SK-N-SH treated with all-trans-retinoic acid at 6 μM for 48 hours (cell line): ENCODE results near the gene HOXA6.

Source experiments
- ATAC-seq: fragments of 200-7000 bp; cut with Tn5 transposase; 3 replicates; pipeline ENCODE4 v1.9.1; 2020; ENCODE audit warnings: mild to moderate bottlenecking, moderate library complexity
- BACH2 ChIP-seq: fragments of 250-450 bp; sonication (Bioruptor Pico); IDR thresholded peaks from 2 replicates; pipeline ENCODE4 v1.9.0; 2021; ENCODE audit warnings: mild to moderate bottlenecking, borderline replicate concordance
- CREB5 ChIP-seq: fragments of 250-450 bp; sonication (Bioruptor Pico); IDR thresholded peaks from 2 replicates; pipeline ENCODE4 v1.5.1; 2020; ENCODE audit warnings: low read depth, mild to moderate bottlenecking, moderate library complexity
- ESRRG ChIP-seq: fragments of 250-450 bp; sonication (Bioruptor Pico); IDR thresholded peaks from 2 replicates; pipeline ENCODE4 v1.6.1; 2021; ENCODE audit warnings: mild to moderate bottlenecking
- GLIS3 ChIP-seq: fragments of 250-450 bp; sonication (Bioruptor Pico); IDR thresholded peaks from 2 replicates; pipeline ENCODE4 v1.5.0; 2020; ENCODE audit warnings: mild to moderate bottlenecking, moderate library complexity
- ISL1 ChIP-seq: fragments of 250-450 bp; sonication (Bioruptor Pico); IDR thresholded peaks from 2 replicates; pipeline ENCODE4 v2.1.2; 2022; ENCODE audit warnings: mild to moderate bottlenecking, moderate library complexity
- OSR1 ChIP-seq: fragments of 250-450 bp; sonication (Bioruptor Pico); IDR thresholded peaks from 2 replicates; pipeline ENCODE4 v1.8.0; 2022; ENCODE audit warnings: moderate library complexity, mild to moderate bottlenecking, inconsistent platforms
- POU6F1 ChIP-seq: fragments of 250-450 bp; sonication (Bioruptor Pico); IDR thresholded peaks from 2 replicates; pipeline ENCODE4 v1.8.0; 2021; ENCODE audit warnings: low read depth, mild to moderate bottlenecking, moderate library complexity, borderline replicate concordance
- PPARA ChIP-seq: fragments of 250-450 bp; sonication (Bioruptor Pico); IDR thresholded peaks from 2 replicates; pipeline ENCODE4 v1.5.0; 2020; ENCODE audit warnings: mild to moderate bottlenecking, borderline replicate concordance
- RARB ChIP-seq: fragments of 250-450 bp; sonication (Bioruptor Pico); IDR thresholded peaks from 2 replicates; pipeline ENCODE4 v1.8.0; 2021; ENCODE audit warnings: mild to moderate bottlenecking, moderate library complexity
- TOX ChIP-seq: fragments of 250-450 bp; sonication (Bioruptor Pico); IDR thresholded peaks from 2 replicates; pipeline ENCODE4 v1.8.0; 2021; ENCODE audit warnings: mild to moderate bottlenecking, moderate library complexity, borderline replicate concordance
- ZC3H10 ChIP-seq: fragments of 250-450 bp; sonication (Bioruptor Pico); IDR thresholded peaks from 2 replicates; pipeline ENCODE4 v1.5.1; 2021; ENCODE audit warnings: mild to moderate bottlenecking, moderate library complexity
- ZNF565 ChIP-seq: fragments of 450-650 bp; formaldehyde crosslinking; conservative IDR thresholded peaks from 2 replicates; pipeline ENCODE4 v1.5.0; 2020; ENCODE audit warnings: low read depth, mild to moderate bottlenecking, moderate library complexity
- ZNF70 ChIP-seq: fragments of 450-650 bp; formaldehyde crosslinking; IDR thresholded peaks from 2 replicates; pipeline ENCODE4 v1.5.0; 2020; ENCODE audit warnings: mild to moderate bottlenecking, moderate library complexity
- ZNF8 ChIP-seq: fragments of 450-650 bp; formaldehyde crosslinking; IDR thresholded peaks from 2 replicates; pipeline ENCODE4 v1.5.0; 2020; ENCODE audit warnings: mild to moderate bottlenecking, moderate library complexity
- TF ChIP-seq, protein P1 (sequence below): fragments of 250-450 bp; sonication (Bioruptor Pico); IDR thresholded peaks from 2 replicates; pipeline ENCODE4 v1.8.0; 2020; ENCODE audit warnings: mild to moderate bottlenecking, moderate library complexity, borderline replicate concordance
- TF ChIP-seq, protein P2 (sequence below): fragments of 250-450 bp; sonication (Bioruptor Pico); IDR thresholded peaks from 2 replicates; pipeline ENCODE4 v1.5.0; 2020; ENCODE audit warnings: mild to moderate bottlenecking, moderate library complexity

HOXA6 gene

DNA sequence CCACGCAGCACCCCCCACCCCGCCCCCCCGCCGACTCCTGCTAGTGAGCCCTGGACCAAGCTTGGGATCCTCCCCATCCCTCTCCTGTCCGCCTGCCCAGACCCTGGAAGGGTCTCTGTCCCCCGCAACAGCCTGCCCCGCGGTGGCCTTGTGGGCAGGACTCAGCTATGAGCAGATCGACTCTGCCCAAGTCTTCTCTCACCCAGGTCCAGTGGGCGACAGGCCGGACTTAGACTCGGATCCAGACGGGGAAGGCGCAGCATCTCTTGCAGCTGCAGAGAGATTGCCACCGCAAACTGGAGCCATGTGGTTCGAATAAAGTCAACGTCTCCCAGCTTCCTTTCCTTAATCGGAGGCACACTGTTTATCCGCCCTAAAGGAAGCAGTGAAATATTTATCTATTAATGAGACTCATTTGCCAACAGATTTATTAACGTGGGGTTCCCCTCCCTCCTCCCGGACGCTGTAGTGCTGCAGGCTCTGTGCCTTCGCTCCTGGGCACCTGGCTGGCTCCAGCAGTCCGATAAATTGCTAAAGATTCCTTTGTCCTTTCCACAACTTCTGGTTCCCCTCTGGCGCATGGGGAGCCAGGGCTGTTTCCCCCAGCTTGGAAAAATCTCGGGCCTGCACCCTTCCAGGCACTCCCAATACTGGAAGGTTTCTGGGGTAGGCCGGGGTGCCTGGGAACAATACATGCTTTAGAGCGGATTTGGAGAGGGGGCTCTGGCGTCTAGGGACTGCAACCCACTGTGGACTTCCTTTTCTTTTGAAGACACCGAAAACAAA lies 9.5 kb upstream of the HOXA6 start:
- TF ChIP-seq OSR1 (CRISPR knock-in tag) (no peak), TOX (CRISPR knock-in tag) (no peak), ZNF565 (CRISPR knock-in tag) (no peak), PPARA (CRISPR knock-in tag) (no peak), CREB5 (no peak), BACH2 (CRISPR knock-in tag) (no peak), ESRRG (CRISPR knock-in tag) (no peak)
- TF ChIP-seq, protein P1, sequence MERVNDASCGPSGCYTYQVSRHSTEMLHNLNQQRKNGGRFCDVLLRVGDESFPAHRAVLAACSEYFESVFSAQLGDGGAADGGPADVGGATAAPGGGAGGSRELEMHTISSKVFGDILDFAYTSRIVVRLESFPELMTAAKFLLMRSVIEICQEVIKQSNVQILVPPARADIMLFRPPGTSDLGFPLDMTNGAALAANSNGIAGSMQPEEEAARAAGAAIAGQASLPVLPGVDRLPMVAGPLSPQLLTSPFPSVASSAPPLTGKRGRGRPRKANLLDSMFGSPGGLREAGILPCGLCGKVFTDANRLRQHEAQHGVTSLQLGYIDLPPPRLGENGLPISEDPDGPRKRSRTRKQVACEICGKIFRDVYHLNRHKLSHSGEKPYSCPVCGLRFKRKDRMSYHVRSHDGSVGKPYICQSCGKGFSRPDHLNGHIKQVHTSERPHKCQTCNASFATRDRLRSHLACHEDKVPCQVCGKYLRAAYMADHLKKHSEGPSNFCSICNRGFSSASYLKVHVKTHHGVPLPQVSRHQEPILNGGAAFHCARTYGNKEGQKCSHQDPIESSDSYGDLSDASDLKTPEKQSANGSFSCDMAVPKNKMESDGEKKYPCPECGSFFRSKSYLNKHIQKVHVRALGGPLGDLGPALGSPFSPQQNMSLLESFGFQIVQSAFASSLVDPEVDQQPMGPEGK (CRISPR knock-in tag): no peak
- TF ChIP-seq, protein P2, sequence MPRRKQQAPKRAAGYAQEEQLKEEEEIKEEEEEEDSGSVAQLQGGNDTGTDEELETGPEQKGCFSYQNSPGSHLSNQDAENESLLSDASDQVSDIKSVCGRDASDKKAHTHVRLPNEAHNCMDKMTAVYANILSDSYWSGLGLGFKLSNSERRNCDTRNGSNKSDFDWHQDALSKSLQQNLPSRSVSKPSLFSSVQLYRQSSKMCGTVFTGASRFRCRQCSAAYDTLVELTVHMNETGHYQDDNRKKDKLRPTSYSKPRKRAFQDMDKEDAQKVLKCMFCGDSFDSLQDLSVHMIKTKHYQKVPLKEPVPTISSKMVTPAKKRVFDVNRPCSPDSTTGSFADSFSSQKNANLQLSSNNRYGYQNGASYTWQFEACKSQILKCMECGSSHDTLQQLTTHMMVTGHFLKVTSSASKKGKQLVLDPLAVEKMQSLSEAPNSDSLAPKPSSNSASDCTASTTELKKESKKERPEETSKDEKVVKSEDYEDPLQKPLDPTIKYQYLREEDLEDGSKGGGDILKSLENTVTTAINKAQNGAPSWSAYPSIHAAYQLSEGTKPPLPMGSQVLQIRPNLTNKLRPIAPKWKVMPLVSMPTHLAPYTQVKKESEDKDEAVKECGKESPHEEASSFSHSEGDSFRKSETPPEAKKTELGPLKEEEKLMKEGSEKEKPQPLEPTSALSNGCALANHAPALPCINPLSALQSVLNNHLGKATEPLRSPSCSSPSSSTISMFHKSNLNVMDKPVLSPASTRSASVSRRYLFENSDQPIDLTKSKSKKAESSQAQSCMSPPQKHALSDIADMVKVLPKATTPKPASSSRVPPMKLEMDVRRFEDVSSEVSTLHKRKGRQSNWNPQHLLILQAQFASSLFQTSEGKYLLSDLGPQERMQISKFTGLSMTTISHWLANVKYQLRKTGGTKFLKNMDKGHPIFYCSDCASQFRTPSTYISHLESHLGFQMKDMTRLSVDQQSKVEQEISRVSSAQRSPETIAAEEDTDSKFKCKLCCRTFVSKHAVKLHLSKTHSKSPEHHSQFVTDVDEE (CRISPR knock-in tag): no peak

GRCh38 chr7:27156508-27156898 lies 8.9 kb upstream of the HOXA6 start, which contains the start of gene HOXA7:
Gene HOXA7 (minus strand): TSS chr7:27156675. CDS start chr7:27156545, 130 bp downstream.
- TF ChIP-seq OSR1 (CRISPR knock-in tag) (no peak), ZNF565 (CRISPR knock-in tag) (no peak), TOX (CRISPR knock-in tag) (no peak), POU6F1 (CRISPR knock-in tag) (no peak), GLIS3 (CRISPR knock-in tag) (no peak), BACH2 (CRISPR knock-in tag) (no peak), RARB (CRISPR knock-in tag) (no peak), ZC3H10 (CRISPR knock-in tag) (no peak), CREB5 (no peak), ZNF8 (CRISPR knock-in tag) (no peak), PPARA (CRISPR knock-in tag) (no peak), ISL1 (CRISPR knock-in tag) (no peak), ZNF70 (CRISPR knock-in tag) (no peak)
- TF ChIP-seq, protein P1 (CRISPR knock-in tag): no peak
- TF ChIP-seq, protein P2 (CRISPR knock-in tag): no peak
- ATAC-seq: no peak

More for the DNA sequence above, 9.5 kb upstream of the HOXA6 start:
- ATAC-seq: no peak
